Epidermal melanocyte (primary cell): Measurements from ENCODE around the gene TNNI2.

ENCODE experiments used
- DNase-seq: peaks from one replicate; pipeline ENCODE4 v3.0.0; 2011; ENCODE audit warnings: low spot score; ENCODE audit not compliant: insufficient read length

The TNNI2 gene

GRCh38 chr11:1860108-1860507 is 21.3 kb downstream of the TNNI2 start:
- no peak for DNase-seq

- no peak for DNase-seq
Observed at GRCh38 chr11:1861435-1862411, 22.9 kb downstream of the TNNI2 start.

DNA sequence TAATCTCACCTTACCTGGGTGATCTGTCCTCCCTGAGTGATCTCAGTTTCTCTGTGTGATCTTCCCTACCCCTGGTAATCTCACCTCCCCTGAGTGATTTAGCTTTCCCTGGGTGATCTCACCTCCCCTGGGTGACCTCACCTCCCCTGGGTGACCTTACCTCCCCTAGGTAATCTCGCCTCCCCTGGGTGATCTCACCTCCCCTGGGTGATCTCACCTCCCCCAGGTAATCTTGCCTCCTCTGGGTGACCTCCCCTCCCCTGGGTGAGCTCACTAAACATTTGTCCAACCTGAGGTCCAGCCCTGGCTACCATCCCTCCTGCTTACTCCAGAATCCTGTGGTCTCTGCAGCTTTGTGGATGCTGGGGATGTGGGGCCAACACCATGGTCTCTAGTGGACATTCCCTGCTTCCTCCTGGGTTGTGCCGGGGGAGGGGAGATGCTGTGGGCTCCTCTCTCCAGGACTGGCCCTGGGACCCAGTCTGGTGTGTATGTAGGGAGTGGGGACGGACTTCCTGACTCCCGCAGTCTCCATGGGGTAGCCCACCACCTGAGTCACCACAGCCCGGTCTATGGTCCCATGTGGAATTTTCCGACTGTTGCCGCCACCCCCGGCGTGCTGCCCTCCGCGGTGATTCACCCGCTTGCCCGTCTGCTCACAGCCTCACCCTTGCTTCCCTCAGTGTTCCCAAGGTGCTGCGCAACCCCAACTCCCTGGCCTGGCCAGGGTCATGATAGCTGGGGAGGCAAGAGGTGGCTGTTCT is 24.0 kb downstream of the TNNI2 start:
- no peak for DNase-seq

- DNase-seq, result peak; percentile 95
Observed at GRCh38 chr11:1863352-1864216, 24.8 kb downstream of the TNNI2 start.

DNA sequence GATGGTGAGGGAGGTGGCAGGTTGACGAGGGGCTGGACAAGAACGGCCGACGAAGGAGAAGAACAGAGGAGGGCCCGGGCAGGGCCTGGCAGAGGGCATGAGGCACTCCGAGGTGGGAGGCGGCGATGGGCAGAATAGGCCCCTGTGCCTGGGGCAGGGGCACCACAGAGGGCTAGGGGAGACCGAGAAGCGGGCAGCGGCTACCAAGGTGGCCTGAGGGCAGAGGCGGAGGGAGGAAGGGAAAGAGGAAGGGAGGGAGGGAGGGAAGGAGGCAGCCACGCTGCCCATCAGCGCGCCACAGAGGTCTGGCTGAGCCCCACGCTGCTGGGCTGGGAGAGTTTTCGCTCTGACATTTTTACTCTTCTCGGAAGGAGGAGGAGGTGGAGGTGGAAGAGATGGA is 25.4 kb downstream of the TNNI2 start:
- DNase-seq, result no peak

GRCh38 chr11:1864831-1865665 is 26.3 kb downstream of the TNNI2 start:
- no peak for DNase-seq

GRCh38 chr11:1866226-1866625 is 27.4 kb downstream of the TNNI2 start:
- no peak for DNase-seq

- no peak for DNase-seq
Observed at GRCh38 chr11:1866776-1867175, 28.0 kb downstream of the TNNI2 start.

- no peak for DNase-seq
Observed at GRCh38 chr11:1867381-1867780, 28.6 kb downstream of the TNNI2 start.

DNA sequence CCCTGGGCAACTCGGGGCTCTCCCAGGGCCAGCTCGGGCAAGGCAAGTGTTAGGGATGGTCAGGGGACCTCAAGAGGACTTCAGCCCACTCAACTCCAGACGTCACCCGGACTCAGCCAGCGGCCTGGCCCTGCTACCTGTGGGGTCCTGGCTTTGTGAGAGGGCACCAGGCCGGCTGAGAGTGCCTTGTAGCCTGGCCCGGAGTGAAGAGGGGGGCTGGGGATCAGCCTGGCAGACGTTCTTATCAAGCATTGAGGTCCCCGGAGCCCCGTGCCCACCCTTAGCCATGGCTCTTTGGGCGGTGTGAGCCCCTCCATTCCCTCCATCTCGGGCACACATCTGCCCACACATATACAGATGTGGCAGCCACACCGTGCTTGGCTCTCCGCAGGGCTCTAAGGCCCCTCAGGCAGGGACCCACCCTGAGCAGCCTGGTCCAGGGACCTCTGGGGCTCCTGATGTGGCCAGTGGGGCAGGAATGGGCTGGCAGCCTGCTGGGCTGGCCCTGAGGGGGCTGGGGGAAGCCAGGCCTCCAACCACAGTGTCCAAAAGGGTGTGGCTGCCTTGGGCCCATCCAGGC is 29.4 kb downstream of the TNNI2 start:
- no peak for DNase-seq

GRCh38 chr11:1868636-1869291 is 30.0 kb downstream of the TNNI2 start:
- no peak for DNase-seq

- no peak for DNase-seq
Observed at GRCh38 chr11:1869427-1870325, 30.9 kb downstream of the TNNI2 start.

DNA sequence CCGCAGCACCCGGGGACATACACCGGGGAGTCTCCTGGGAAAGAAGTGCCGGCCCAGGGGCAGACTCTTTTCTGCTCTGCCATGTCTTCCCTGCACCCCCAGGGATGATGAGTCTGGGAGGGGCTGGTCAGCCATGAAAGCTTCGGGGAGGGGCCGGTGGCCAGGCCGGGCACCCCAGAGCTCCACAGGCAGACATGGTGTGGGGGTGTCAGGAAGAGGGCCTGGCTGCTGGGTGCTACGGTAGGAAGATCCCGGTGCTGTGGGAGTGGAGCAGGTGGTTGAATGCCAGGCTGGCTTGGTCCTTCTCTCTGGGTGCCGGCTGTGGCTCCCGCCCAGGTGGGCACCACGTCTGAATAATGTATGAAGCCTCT is 31.5 kb downstream of the TNNI2 start:
- DNase-seq, result no peak

- peak; percentile 66 for DNase-seq
Observed at GRCh38 chr11:1870721-1871466, 32.1 kb downstream of the TNNI2 start.

GRCh38 chr11:1871531-1871930 is 32.8 kb downstream of the TNNI2 start:
- DNase-seq, result no peak

GRCh38 chr11:1872267-1872985 is 33.6 kb downstream of the TNNI2 start:
- no peak for DNase-seq
